RWPE1 (cell line): ENCODE measurements around the gene ANO4.

Experiments
- CTCF ChIA-PET: fragments of 350-600 bp; sonication (Branson Sonifier 250); formaldehyde crosslinking; extraction: SDS; loops from one replicate; lab custom pipeline; 2021; lab: Yijun Ruan, JAX
- POLR2A ChIA-PET: fragments of 400-600 bp; formaldehyde crosslinking; extraction: SDS; loops from one replicate; lab custom pipeline; 2020; ENCODE audit warnings: antibody characterized with exemption; ENCODE audit not compliant: low non-redundant PET; lab: Yijun Ruan, JAX
- DNase-seq: peaks from one replicate; pipeline ENCODE4 v3.0.0; 2012; ENCODE audit warnings: low spot score
- H3K27ac ChIP-seq: fragments of 450-650 bp; 2 replicates; pipeline ENCODE4 v1.5.1; 2017
- TF ChIP-seq, protein P1 (sequence below): fragments of 450-650 bp; conservative IDR thresholded peaks from 2 replicates; pipeline ENCODE4 v1.5.1; 2017; ENCODE audit warnings: low read depth, mild to moderate bottlenecking

ANO4 gene

DNA sequence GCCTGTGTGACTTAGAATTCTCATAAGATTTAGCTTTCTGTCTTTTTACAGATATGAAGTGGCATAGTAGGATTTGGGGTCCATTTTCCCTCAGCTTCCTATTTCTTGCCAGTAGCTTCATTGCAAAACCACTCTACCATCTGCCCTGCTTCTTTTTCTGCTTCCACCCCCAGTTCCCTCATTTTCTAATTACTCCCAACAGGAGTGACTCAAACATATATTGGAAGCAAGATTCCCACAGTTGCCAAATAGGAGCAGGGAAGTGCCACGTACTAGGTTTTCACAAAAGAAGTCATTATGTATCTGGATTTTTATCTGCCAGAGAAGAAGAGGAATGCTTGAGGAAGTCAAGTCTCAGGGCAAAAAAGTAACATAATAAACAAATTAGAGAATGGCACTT lies 64.1 kb downstream of the ANO4 start:
- TF ChIP-seq, protein P1, sequence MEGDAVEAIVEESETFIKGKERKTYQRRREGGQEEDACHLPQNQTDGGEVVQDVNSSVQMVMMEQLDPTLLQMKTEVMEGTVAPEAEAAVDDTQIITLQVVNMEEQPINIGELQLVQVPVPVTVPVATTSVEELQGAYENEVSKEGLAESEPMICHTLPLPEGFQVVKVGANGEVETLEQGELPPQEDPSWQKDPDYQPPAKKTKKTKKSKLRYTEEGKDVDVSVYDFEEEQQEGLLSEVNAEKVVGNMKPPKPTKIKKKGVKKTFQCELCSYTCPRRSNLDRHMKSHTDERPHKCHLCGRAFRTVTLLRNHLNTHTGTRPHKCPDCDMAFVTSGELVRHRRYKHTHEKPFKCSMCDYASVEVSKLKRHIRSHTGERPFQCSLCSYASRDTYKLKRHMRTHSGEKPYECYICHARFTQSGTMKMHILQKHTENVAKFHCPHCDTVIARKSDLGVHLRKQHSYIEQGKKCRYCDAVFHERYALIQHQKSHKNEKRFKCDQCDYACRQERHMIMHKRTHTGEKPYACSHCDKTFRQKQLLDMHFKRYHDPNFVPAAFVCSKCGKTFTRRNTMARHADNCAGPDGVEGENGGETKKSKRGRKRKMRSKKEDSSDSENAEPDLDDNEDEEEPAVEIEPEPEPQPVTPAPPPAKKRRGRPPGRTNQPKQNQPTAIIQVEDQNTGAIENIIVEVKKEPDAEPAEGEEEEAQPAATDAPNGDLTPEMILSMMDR = no peak
- H3K27ac ChIP-seq = no peak overlapping the region
- ChIA-PET POLR2A (no interaction called here), CTCF (no interaction called here)
- DNase-seq = no peak

DNA sequence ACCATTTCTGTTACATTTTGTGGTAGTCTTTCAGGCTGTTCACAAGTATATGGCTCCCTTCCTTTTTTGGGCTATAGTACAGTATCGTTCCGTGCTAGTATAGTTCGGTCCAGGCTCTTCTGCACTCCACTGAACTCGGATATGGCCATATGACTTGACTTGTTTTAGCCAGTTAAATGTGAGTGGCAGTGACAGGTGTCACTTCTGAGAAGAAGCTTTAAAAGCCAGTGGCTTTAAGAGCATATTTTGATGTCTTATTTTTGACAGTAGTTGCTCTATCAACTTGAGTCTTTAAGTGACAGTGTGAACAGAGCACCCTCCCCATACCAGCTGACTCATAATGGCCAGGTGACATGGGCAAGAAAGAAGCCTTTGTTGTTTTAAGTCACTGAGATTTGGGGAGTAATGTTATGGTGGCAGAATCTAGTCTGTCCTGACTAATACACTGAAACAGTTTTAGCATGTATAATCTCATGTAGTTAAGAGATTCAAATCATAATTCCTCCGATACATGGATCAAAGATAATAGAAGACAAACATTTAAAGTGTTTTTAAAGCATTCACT lies 64.6 kb downstream of the ANO4 start:
- DNase-seq = no peak
- CTCF ChIA-PET = no interaction called here
- no peak overlapping the region for H3K27ac ChIP-seq
- TF ChIP-seq, protein P1 = no peak
- POLR2A ChIA-PET = no interaction called here

DNA sequence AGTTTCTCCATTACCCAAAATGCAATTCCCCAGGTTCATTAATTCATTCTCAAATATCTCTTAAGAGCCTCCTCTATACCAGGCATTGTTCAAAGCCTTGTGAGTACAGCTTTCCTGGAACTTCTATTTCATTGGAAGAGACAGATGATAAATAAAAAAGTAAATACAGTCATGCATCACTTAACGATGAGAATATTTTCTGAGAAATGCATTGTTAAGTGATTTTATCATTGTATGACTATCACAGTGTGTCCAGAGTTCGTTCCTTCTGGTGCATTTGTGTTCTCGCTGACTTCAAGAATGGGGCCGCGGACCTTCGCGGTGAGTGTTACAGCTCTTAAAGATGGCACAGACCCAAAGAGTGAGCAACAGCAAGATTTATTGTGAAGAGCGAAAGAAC lies 66.0 kb downstream of the ANO4 start:
- no peak overlapping the region for H3K27ac ChIP-seq
- ChIA-PET POLR2A (no interaction called here), CTCF (no interaction called here)
- TF ChIP-seq, protein P1 = no peak
- DNase-seq = no peak

DNA sequence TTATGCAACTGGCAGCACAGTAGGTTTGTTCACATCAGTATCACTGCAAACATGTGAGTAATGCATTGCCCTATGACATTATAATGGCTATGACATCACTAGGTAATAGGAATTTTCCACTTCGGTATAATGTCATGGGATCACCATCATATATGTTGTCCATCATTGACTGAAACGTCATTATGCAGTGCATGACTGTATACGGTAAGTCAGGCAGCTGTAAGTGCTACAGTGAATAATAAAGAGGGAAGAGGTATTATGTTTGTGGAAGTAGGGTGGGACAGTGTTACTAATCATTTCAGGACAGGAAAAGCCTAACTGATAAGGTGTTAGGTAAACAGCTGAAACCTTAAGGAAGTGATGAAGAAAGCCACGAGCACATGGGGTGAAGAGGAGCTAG lies 68.1 kb downstream of the ANO4 start:
- ChIA-PET POLR2A (no interaction called here), CTCF (no interaction called here)
- DNase-seq = no peak
- TF ChIP-seq, protein P1 = no peak
- no peak overlapping the region for H3K27ac ChIP-seq

DNA sequence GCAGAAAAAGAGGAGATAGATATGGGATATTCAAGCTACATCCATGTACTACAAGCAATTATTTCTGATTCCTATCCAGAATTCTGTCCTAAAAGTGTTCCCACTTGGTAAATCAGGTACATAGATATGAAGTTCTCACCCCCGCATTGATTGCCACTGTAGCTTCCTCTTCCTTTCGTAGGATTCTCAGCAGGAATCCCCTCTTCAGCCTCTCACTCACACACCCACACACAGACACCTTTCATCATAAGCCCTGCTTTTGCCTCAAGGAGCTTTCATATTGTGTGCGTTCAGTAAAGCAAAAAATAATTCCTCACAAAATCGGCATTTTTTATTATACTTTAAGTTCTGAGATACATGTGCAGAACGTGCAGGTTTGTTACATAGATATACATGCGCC lies 69.8 kb downstream of the ANO4 start:
- H3K27ac ChIP-seq = no peak overlapping the region
- TF ChIP-seq, protein P1 = no peak
- ChIA-PET CTCF (interaction anchor here (0.7 kb wide), 1 partner anchor 752 kb away, joined by 3 read pairs; no protein-coding TSS in a partner anchor), POLR2A (no interaction called here)
- DNase-seq = no peak

DNA sequence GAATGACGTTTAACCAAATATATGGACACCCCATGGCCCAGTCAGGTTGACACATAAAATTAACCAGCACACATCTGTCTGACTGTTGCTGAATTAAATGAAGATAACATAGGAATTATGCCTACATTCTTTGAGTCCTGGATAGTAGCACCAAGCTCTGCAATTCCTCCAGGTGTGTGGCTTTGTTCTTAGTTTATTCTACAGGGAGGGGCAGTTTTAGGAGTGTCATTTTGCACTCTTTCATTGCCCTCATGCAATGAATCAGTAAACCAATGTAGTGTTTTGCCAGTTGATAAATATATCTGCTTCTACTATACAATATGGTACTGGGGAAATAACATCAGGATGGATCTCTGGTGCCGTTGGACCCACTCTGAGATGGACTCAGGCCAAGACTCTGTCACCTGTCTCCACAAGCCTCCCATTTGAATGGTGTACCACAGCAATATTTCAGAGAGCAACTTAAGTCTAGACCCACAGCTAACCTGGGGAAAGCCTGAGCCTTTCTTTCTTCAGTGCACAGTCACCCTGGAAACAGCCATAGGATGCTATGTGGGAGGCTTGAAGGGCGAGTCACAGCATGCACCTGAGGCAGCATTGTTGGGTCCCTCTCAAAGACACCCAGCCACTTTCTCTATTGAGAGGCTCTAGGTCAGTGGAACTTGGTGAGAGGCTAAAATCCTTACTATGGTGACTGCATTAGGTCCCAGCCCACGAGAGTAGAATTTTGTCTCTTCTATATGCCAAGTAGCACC lies 73.2 kb downstream of the ANO4 start:
- CTCF ChIA-PET = no interaction called here
- DNase-seq = peak; percentile 14

More for the DNA sequence above, 73.2 kb downstream of the ANO4 start:
- no peak overlapping the region for H3K27ac ChIP-seq
- TF ChIP-seq, protein P1 = no peak
- POLR2A ChIA-PET = no interaction called here
